Measurements from ENCODE around the gene TTLL10.

DNA sequence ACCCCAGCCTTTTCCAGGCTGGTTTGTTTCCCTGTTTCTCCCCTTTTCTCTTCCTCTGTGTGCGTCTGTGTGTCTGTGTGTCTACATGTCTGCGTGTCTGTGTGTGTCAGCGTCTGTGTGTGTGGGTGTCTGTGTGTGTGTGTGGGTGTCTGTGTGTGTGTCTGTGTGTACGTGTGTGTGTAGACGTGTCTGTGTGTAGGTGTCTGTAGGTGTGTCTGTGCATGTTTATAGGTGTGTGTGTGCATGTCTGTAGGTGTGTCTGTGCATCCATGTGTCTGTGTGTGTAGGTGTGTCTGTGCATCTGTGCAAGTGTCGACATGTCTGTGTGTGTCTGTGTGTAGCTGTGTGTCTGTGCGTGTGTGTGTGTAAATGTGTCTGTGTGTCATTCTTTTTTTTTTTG lies 3.3 kb downstream of the TTLL10 start:
- no peak for TF ChIP-seq EZH2 (IDR thresholded peaks at IDR 0.05; ENCODE audit: insufficient read depth, poor library complexity, severe bottlenecking)
- no peak for TF ChIP-seq EZH2phosphoT487 (IDR thresholded peaks at IDR 0.05; ENCODE audit: insufficient read depth, low read depth)

Measured in GM23248 (cell line).